Stimulated activated CD4-positive, alpha-beta T cell treated with anti-CD3 and anti-CD28 coated beads, TNF-alpha, amount 100 ng/mL, for 4 hours (primary cell): ENCODE results near the gene ZDHHC3.

Experiments used
- DNase-seq, 3 experiments: peaks; one replicate each; pipeline ENCODE4 v3.0.0-alpha.2; 2020; ENCODE audit warnings: low read depth in 3 of 3

The ZDHHC3 gene

DNA sequence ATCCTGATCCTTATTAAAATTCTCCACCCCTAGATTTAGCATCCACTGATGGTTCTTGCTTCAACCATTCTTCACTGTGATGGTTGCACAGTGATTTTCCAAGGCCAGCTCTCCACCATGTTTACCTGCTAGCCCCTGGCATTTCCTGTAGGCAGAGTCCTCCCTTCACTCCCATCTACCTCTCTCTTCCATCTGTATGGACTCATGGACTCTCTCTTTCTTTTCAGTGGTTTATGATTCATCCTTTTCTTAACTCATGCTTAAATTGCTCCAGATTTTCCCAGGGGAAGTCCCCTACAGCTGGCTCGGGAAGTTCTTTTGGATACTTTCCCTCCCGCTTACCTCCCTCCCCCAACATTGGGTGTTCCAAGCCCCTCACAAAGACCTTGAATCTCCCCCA, 82.9 kb downstream of the ZDHHC3 start:
- DNase-seq: no peak

DNA sequence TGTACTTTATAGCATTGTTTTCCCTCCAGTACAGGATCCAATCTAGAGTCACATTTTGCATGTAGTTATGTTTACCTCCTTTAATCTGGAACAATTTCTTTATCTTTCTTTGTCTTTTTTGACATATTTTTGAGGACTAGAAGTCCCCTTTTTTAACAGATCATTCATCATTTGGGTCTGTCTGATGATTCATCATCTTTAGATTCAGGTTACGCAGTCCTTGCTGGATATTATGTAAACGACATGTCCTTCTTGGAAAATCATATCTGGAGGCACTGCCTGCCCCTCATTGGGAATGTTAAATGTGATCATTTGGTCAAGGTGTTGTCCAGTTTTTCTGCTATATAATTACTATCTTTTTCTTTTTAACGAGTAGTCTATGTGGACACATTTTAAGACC, 83.3 kb downstream of the ZDHHC3 start:
- no peak for DNase-seq

DNA sequence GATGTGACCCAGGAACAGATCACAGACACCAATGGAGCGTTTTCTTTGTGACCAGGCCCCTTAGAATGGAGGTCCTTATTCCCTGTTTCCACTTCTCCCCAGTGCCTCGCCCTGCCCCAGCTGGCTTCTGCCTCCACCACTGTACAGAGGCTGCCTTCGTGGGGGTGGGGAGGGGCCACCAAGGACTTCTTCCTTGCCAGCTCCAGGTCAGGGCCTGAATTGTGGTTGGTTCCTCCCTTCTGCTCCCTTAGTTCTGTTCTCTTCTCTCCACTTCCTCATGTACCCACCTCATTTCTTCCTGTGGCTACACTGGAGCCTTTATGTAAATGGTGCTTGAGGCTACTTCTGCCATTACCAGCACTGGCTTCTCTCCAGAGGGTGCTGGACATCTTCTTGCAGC, 85.1 kb downstream of the ZDHHC3 start:
- DNase-seq: no peak

DNA sequence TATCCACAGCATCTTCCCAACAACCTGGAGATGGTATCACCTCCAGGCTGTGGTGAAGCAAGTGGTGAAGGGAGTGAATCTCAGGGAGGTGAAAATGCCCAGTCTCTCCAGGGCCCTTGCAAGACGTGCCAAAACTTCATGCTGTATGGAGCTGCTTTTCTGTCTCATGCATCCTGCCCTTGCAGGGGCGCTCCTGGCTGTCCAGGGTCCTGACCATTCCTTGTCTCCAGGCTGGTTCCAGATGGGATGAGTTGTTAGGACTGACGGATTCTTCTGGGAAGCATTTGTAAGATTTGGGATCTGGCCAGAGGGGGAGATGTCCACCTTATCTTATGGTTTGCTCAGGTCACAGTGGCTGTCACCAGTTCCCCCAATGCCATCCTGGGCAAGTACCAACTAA, 85.7 kb downstream of the ZDHHC3 start:
- DNase-seq: no peak

DNA sequence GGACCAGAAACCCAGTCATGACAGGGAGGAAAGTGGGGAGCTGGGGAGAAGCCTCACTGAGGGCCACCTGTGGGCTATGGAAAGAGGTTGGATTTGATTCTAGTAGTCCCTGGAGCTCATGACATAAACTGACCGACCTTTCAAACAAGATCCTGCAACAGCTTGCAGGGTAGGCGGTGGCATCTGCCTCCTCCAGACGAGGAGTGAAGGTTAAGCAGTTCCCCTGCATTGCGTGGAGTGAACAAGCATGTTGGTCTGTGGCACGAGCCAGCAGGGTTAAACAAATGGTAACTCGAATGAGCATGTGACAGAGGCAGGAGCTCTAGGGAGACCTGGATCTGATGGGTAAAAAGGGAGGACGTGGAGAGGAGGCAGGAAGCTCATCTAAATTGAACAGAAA, 88.9 kb downstream of the ZDHHC3 start:
- no peak for DNase-seq

DNA sequence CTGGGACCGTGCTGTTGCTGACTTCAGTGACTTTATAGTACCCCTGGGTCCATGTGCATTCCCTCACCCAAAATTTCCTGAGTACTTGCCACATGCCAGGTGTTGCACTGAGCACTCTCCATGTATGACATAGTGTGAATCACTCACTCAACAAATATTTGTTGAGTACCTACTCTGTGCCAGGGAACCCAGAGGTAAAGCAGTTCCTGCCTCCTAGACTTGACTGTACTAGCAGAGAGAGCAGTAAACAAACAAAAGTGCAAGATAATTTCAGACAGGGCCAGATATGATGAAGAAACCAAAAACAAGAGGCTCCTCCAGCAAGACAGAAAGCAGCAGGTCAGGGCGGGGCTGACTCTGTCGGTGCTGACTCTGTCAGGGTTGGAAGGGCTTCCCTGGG, 89.4 kb downstream of the ZDHHC3 start:
- DNase-seq: no peak

DNA sequence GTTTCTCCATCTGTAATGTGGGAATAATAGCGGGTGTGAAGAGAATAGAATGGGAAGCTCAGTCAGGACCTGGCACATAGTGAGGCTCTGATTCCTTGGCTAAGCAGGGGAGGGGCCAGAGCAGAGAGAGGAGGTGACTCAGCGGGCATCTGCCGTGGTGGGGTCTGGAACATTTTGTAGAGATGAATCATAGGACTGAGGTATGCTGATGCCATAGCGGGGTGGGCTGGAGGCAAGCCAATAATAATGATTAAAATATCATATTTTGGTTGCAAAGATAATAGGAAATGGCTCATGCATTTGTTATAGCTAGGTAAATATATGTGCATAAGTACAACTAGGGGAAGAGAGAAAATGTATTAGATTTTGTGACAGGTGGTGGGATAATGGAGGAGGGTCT, 90.4 kb downstream of the ZDHHC3 start:
- no peak for DNase-seq

DNA sequence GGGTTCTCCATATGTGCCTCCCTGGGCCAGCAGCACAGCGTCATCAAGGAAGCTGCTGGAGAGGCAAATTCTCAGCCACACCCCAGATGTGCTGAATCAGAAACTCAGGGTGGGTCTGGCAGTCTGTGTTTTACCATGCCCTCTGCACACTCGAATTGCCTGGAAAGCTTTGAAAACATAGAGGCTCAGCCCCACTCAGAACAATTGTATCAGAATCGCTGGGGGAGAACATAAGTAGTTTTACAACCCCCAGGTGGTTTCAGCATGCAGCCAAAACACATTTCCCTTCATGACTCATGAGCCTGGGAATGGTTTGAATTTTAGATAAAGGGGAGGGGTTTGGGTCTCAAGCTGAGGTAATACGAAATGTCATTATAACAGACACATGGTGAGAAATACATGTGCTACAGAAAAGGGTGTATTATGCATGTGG, 92.0 kb downstream of the ZDHHC3 start:
- no peak for DNase-seq

DNA sequence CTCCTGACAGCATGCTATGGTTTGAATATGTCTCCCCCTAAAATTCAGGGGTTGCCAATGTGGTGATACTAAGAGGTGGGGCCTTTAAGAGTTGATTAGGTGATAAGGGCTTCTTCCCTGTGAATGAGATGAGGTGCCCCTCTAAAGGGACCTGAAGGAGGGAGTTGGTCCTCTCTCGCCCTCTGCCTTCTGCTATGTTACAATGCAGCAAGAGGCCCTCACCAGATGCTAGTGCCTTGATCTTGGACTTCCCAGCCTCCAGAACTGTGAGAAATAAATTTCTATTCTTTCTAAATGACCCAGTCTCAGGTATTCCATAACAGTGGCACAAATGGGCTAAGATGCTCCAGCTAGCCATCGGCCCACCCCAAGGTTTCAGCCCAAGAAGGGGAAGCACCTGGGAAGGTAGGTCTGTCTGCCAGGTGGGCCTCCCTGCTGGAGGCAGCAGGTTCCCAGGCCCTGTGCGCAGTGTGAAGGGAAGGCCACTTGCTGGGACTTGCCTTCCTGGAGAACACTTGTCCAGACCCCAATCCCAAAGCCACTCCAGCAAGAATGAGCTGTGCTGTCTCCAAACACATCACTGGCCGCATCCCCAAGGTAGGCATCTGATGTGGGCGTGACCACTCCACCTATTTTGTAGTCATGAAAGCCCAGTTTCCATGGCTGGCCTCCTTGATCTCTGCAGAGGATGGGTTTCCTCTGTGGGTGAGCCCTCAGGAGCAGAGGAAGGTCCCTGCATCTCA, 92.6 kb downstream of the ZDHHC3 start:
- DNase-seq: no peak

DNA sequence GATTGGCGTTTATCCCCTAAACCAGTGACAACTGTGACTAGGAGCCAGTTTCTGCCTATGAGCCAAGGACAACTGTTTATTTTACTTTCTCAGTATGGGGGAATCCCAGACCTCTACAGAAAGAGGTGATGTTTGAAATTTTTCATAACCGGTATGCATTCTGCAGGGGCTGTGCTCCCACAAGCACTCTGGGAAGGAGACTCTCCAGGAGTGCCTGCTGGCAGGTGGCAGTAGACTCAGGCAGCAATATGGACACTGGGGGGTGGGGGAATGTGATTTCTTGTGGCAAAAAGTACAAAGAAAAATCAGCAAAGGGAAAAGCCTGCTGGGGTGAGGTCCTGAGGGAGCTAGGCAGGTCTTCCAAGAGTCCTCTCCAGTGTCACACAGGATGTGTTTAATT, 95.7 kb downstream of the ZDHHC3 start:
- no peak for DNase-seq

DNA sequence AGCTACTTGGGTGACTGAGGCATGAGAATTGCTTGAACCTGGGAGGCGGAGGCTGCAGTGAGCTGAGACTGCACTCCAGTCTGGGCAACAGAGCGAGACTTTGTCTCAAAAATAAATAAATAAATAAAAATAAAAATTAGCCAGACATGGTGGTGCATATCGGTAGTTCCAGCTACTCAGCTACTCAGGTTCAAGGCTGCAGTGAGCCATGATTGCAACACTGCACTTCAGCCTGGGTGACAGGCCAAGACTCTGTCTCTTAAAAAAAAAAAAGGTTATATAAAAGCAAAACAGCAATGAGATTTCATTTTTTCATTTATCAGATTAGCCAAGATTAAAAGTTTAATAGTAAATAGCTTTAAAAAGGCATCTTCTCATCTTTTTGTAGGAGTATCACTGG, 98.6 kb downstream of the ZDHHC3 start:
- no peak for DNase-seq

DNA sequence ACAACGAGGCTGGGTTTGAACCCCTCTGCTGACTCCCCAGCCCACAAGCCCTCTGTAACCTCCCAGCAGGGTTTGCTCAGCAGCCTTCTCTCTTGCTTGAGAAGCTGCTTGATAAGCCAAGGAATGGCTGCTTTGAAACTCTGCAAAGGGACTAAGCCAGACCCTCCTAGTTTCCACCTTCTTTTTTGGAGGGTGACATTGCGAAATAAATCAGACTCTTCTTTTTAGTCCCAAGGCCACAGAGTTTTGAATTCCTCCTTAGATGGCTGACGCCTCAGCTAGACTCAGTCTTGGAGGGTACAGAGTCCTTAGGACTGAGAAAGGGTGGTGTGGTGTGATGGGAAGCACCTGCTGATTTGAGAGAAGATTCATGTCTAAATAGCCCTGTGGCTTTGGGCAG, 100.4 kb downstream of the ZDHHC3 start:
- no peak for DNase-seq
